ENCODE data around the gene UNC119. TPM values are rescaled to one million over a fixed set of nuclear protein-coding genes. Genes with fewer than 3 reads are reported as not detected.

The UNC119 gene
- total RNA-seq, 2 donors from 2014 or later, result 31.4 to 39.8 TPM

- H3K4me3 ChIP-seq, result no peak overlapping the region
- no peak overlapping the region for H3K27ac ChIP-seq
- no peak for DNase-seq
- H3K9ac ChIP-seq (ENCODE audit: low read depth in 2 of 2, low read length in 2 of 2), result no peak overlapping the region
- TF ChIP-seq, protein P1, sequence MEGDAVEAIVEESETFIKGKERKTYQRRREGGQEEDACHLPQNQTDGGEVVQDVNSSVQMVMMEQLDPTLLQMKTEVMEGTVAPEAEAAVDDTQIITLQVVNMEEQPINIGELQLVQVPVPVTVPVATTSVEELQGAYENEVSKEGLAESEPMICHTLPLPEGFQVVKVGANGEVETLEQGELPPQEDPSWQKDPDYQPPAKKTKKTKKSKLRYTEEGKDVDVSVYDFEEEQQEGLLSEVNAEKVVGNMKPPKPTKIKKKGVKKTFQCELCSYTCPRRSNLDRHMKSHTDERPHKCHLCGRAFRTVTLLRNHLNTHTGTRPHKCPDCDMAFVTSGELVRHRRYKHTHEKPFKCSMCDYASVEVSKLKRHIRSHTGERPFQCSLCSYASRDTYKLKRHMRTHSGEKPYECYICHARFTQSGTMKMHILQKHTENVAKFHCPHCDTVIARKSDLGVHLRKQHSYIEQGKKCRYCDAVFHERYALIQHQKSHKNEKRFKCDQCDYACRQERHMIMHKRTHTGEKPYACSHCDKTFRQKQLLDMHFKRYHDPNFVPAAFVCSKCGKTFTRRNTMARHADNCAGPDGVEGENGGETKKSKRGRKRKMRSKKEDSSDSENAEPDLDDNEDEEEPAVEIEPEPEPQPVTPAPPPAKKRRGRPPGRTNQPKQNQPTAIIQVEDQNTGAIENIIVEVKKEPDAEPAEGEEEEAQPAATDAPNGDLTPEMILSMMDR (IDR thresholded peaks at IDR 0.05), result no peak
- H3K36me3 ChIP-seq, result no peaks in the 10 kb centered on the region
- no peaks in the 10 kb centered on the region for H3K9me3 ChIP-seq
- intact Hi-C loops (cut with DNase I), result no loop called here
- no peaks in the 10 kb centered on the region for H3K27me3 ChIP-seq
- H3K4me1 ChIP-seq, result peaks cover 5% of the 10 kb centered on the region
Observed at GRCh38 chr17:28511858-28512461, 40.5 kb downstream of the UNC119 start.

- no peak overlapping the region for H3K4me3 ChIP-seq
- TF ChIP-seq, protein P1 (IDR thresholded peaks at IDR 0.05), result no peak
- no peak overlapping the region for H3K9ac ChIP-seq (ENCODE audit: low read depth in 2 of 2, low read length in 2 of 2)
- intact Hi-C loops (cut with DNase I), result no loop called here
- DNase-seq, result no peak
- H3K36me3 ChIP-seq, result no peaks in the 10 kb centered on the region
- no peaks in the 10 kb centered on the region for H3K9me3 ChIP-seq
- H3K27ac ChIP-seq, result no peak overlapping the region
- H3K27me3 ChIP-seq, result no peaks in the 10 kb centered on the region
- peaks cover 5% of the 10 kb centered on the region for H3K4me1 ChIP-seq
Observed at GRCh38 chr17:28509789-28510188, 42.6 kb downstream of the UNC119 start.

- Histone ChIP-seq H3K9ac (ENCODE audit: low read depth in 2 of 2, low read length in 2 of 2) (no peak overlapping the region), H3K27me3 (no peaks in the 10 kb centered on the region), H3K4me1 (no peaks in the 10 kb centered on the region), H3K4me3 (no peak overlapping the region), H3K36me3 (no peaks in the 10 kb centered on the region), H3K9me3 (no peaks in the 10 kb centered on the region), H3K27ac (no peak overlapping the region)
- intact Hi-C loops (cut with DNase I), result no loop called here
- TF ChIP-seq, protein P1 (IDR thresholded peaks at IDR 0.05), result no peak
- DNase-seq, result no peak
Observed at GRCh38 chr17:28508211-28508724, 44.2 kb downstream of the UNC119 start.

DNA sequence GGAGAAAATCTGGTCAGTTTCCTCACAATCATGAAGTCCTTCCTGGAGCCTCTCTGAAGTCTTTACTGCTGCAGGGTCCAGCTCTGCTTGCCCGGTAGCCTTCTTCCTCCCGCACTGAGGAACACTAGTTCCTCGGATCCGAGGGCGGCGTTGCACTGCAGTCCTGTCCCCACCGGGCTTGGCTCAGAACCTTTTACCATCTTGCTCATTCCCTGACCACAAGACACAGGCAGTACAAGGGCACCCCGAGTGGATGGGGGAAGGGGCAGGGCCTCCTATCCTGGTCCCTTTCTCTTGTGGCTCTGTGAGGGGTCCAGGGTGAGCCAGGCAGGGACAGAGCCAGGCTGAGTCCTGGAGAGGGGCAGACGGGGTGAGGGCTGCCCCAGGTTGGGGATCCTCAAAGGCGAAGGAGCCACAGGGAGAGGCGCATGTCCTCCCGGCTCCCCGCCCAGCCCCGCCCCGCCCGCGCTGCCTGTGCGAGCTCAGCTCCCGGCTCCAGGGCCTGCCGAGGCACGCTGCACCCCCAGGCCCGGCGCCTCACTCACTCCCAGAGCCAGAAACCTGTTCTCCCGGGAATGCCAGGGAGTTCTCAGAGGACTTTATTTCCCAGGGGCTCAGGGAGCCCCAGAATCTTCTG lies 44.7 kb downstream of the UNC119 start:
- no peak for DNase-seq
- TF ChIP-seq, protein P1 (IDR thresholded peaks at IDR 0.05), result no peak
- H3K4me1 ChIP-seq, result no peaks in the 10 kb centered on the region
- H3K9ac ChIP-seq (ENCODE audit: low read depth in 2 of 2, low read length in 2 of 2), result no peak overlapping the region
- no peaks in the 10 kb centered on the region for H3K27me3 ChIP-seq
- no peak overlapping the region for H3K27ac ChIP-seq
- no peaks in the 10 kb centered on the region for H3K9me3 ChIP-seq
- intact Hi-C loops (cut with DNase I), result no loop called here
- no peaks in the 10 kb centered on the region for H3K36me3 ChIP-seq
- H3K4me3 ChIP-seq, result no peak overlapping the region

DNA sequence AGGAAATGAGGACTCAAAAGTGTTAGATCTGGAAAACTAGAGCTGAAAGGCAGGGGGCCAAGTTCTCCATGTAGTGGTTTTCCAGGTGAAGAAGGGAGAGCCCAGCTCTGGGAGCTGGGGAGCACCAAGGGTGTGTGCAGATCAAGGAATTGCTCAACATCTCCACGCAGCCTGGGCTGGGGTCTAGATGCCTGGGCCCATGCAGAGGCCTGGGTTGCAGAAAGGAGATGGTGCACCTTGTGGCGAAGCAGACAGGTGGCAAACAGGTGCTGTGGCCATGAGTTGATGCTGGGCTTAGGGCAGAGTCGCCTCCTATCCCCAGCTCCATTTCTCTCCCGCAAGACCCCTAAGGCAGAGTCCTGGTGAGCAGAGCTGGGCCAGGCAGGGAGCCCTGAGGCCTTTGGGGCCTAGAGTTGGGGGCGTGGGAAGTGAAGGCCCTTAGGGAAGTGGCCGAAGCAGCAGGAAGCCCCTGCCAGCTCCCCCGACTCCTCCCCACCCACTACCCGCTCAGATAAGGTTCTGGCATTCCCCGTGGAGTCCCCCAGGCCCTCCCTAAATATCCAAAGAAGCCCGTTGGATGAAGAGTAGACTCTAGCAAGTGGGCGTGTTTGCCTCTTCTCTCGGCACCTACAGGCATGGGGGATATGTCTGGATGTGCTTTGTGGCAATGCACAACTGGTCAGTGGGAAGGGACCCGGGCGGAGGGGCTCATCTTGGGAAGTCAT lies 45.5 kb downstream of the UNC119 start:
- H3K4me3 ChIP-seq, result no peak overlapping the region
- H3K36me3 ChIP-seq, result no peaks in the 10 kb centered on the region
- no peaks in the 10 kb centered on the region for H3K9me3 ChIP-seq
- H3K9ac ChIP-seq (ENCODE audit: low read depth in 2 of 2, low read length in 2 of 2), result no peak overlapping the region
- H3K4me1 ChIP-seq, result no peaks in the 10 kb centered on the region
- H3K27me3 ChIP-seq, result no peaks in the 10 kb centered on the region
- no peak for DNase-seq
- TF ChIP-seq, protein P1 (IDR thresholded peaks at IDR 0.05), result no peak
- H3K27ac ChIP-seq, result no peak overlapping the region
- intact Hi-C loops (cut with DNase I), result no loop called here

Data from colonic mucosa (tissue), 4 donors.